Panc1 (cell line): ENCODE data around the gene UBAP2. TPM values are rescaled to one million over a fixed set of nuclear protein-coding genes. Genes with fewer than 3 reads are reported as not detected.

ENCODE experiments used
- ATAC-seq: fragments of 200-7000 bp; cut with Tn5 transposase; 2 replicates; pipeline ENCODE4 v1.9.1; 2020; ENCODE audit warnings: mild to moderate bottlenecking, moderate library complexity
- BruUV-seq: library from RNA; stranded (reverse); fragments of 400-500 nt; replicated peaks from 2 replicates; lab custom pipeline; 2021; lab: Mats Ljungman, UMichigan
- CTCF ChIA-PET: fragments of 300-600 bp; sonication (Branson Sonifier 250); formaldehyde crosslinking; loops from one replicate; lab custom pipeline; 2022; ENCODE audit warnings: antibody characterized with exemption; lab: Charles Lee
- POLR2A ChIA-PET: fragments of 300-600 bp; sonication (Branson Sonifier 250); formaldehyde crosslinking; loops from one replicate; lab custom pipeline; 2022; ENCODE audit warnings: antibody characterized with exemption; lab: Charles Lee
- DNase-seq: peaks from one replicate; pipeline ENCODE4 v3.0.0-alpha.2; 2010; ENCODE audit warnings: low read depth, low spot score
- H3K27ac ChIP-seq: 2 replicates; pipeline ENCODE4 v1.5.1; 2011; ENCODE audit warnings: mild to moderate bottlenecking, low read length, inconsistent platforms
- H3K27me3 ChIP-seq: fragments of 200-500 bp; sonication (Bioruptor generic); 2 replicates; pipeline ENCODE4 v1.6.0; 2014; ENCODE audit warnings: low read length, inconsistent platforms; ENCODE audit not compliant: control insufficient read depth, insufficient read depth
- H3K36me3 ChIP-seq: fragments of 200-500 bp; sonication (Bioruptor generic); 2 replicates; pipeline ENCODE4 v1.5.1; 2014; ENCODE audit warnings: inconsistent platforms, mild to moderate bottlenecking, low read length, moderate library complexity; ENCODE audit not compliant: control insufficient read depth, insufficient read depth
- H3K4me1 ChIP-seq: 2 replicates; pipeline ENCODE4 v1.5.1; 2011; ENCODE audit warnings: inconsistent platforms, mild to moderate bottlenecking, low read length, moderate library complexity; ENCODE audit not compliant: control insufficient read depth, insufficient read depth
- H3K4me3 ChIP-seq, 2 experiments: 2 replicates each; pipeline ENCODE4 v1.5.1; 2011 to 2012; ENCODE audit warnings: low read depth in 2 of 2, low read length in 2 of 2, mild to moderate bottlenecking in 2 of 2, inconsistent platforms in 1 of 2, moderate library complexity in 1 of 2
- H3K9me3 ChIP-seq: fragments of 200-500 bp; sonication (Bioruptor generic); 2 replicates; pipeline ENCODE4 v1.5.1; 2014; ENCODE audit warnings: low read depth, mild to moderate bottlenecking, inconsistent platforms, low read length, moderate library complexity; ENCODE audit not compliant: control insufficient read depth, insufficient read depth
- CTCF ChIP-seq: fragments of 450-650 bp; IDR thresholded peaks from 2 replicates; pipeline ENCODE4 v1.5.1; 2017; ENCODE audit warnings: mild to moderate bottlenecking
- POLR2AphosphoS5 ChIP-seq: IDR thresholded peaks from 2 replicates; pipeline ENCODE4 v1.6.1; 2012; ENCODE audit warnings: mild to moderate bottlenecking, low read depth, low read length, moderate library complexity
- SIN3A ChIP-seq: IDR thresholded peaks from 2 replicates; pipeline ENCODE4 v1.6.1; 2012; ENCODE audit warnings: low read depth, mild to moderate bottlenecking, low read length, moderate library complexity, borderline replicate concordance; ENCODE audit not compliant: insufficient read depth
- TCF7L2 ChIP-seq: IDR thresholded peaks from 2 replicates; pipeline ENCODE4 v1.6.1; 2011; ENCODE audit warnings: mild to moderate bottlenecking, low read depth, low read length, inconsistent platforms
- in situ Hi-C: cut with HindIII; loops from 2 replicates; pipeline ENCODE4 v1.10.0; 2016; ENCODE audit warnings: low sequenced_read_pairs, low pct_unique_long_range_greater_than_20kb
- intact Hi-C: fragments of 100-400 bp; cut with micrococcal nuclease; formaldehyde crosslinking; loops from one replicate; pipeline ENCODE4 v1.10.0; 2022; ENCODE audit not compliant: unreplicated experiment
- total RNA-seq: library from RNA; stranded (reverse); gene quantifications from one replicate; pipeline ENCODE4 v1.2.1, GENCODE V29; 2021; ENCODE audit not compliant: unreplicated experiment
- TF ChIP-seq, protein P1 (sequence below), 2 experiments: IDR thresholded peaks; 2 replicates each; pipeline ENCODE4 v1.6.1; 2011 to 2012; ENCODE audit warnings: low read depth in 2 of 2, control low read depth in 1 of 2, low read length in 1 of 2, mild to moderate bottlenecking in 1 of 2, moderate library complexity in 1 of 2; ENCODE audit not compliant: insufficient read depth in 1 of 2

The UBAP2 gene
- total RNA-seq, 1 experiment from 2014 or later = 94.6 TPM

GRCh38 chr9:33952066-33952465 lies 96.6 kb downstream of the UBAP2 start:
- intact Hi-C loops (no loop called here), in situ Hi-C loops (no loop called here)
- no TSS peak for BruUV-seq
- ChIA-PET POLR2A (no interaction called here), CTCF (no interaction called here)
- Histone ChIP-seq H3K36me3 (peaks cover 29% of the 10 kb centered on the region), H3K9me3 (no peaks in the 10 kb centered on the region), H3K4me3 (no peak overlapping the region), H3K27me3 (no peaks in the 10 kb centered on the region), H3K4me1 (peaks cover 4% of the 10 kb centered on the region), H3K27ac (no peak overlapping the region)
- TF ChIP-seq, protein P1, sequence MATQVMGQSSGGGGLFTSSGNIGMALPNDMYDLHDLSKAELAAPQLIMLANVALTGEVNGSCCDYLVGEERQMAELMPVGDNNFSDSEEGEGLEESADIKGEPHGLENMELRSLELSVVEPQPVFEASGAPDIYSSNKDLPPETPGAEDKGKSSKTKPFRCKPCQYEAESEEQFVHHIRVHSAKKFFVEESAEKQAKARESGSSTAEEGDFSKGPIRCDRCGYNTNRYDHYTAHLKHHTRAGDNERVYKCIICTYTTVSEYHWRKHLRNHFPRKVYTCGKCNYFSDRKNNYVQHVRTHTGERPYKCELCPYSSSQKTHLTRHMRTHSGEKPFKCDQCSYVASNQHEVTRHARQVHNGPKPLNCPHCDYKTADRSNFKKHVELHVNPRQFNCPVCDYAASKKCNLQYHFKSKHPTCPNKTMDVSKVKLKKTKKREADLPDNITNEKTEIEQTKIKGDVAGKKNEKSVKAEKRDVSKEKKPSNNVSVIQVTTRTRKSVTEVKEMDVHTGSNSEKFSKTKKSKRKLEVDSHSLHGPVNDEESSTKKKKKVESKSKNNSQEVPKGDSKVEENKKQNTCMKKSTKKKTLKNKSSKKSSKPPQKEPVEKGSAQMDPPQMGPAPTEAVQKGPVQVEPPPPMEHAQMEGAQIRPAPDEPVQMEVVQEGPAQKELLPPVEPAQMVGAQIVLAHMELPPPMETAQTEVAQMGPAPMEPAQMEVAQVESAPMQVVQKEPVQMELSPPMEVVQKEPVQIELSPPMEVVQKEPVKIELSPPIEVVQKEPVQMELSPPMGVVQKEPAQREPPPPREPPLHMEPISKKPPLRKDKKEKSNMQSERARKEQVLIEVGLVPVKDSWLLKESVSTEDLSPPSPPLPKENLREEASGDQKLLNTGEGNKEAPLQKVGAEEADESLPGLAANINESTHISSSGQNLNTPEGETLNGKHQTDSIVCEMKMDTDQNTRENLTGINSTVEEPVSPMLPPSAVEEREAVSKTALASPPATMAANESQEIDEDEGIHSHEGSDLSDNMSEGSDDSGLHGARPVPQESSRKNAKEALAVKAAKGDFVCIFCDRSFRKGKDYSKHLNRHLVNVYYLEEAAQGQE (IDR thresholded peaks at IDR 0.05; ENCODE audit: insufficient read depth in 1 of 2, low read depth in 2 of 2, low read length in 1 of 2) = no peak
- TF ChIP-seq SIN3A (no peak), CTCF (no peak), POLR2AphosphoS5 (no peak), TCF7L2 (no peak)
- ATAC-seq = no peak
- no peak for DNase-seq

GRCh38 chr9:33950371-33950770 lies 98.3 kb downstream of the UBAP2 start:
- peaks cover 6% of the 10 kb centered on the region for H3K4me1 ChIP-seq
- H3K9me3 ChIP-seq = no peaks in the 10 kb centered on the region
- ChIA-PET CTCF (no interaction called here), POLR2A (no interaction called here)
- no TSS peak for BruUV-seq
- ATAC-seq (no peak), DNase-seq (no peak)
- in situ Hi-C loops = no loop called here
- TF ChIP-seq CTCF (no peak), POLR2AphosphoS5 (no peak; the same call in 1 of the 2 replicates), TCF7L2 (no peak), SIN3A (no peak)
- TF ChIP-seq, protein P1 (IDR thresholded peaks at IDR 0.05; ENCODE audit: insufficient read depth in 1 of 2, low read depth in 2 of 2, low read length in 1 of 2) = no peak
- intact Hi-C loops = no loop called here
- H3K36me3 ChIP-seq = peaks cover 37% of the 10 kb centered on the region
- no peaks in the 10 kb centered on the region for H3K27me3 ChIP-seq
- H3K4me3 ChIP-seq = no peak overlapping the region
- H3K27ac ChIP-seq = no peak overlapping the region
